K562 (cell line): ENCODE results near the gene MEGF9.

Experiments
- RCOR1 ChIP-seq, 2 experiments: IDR thresholded peaks; 2 replicates each; pipeline ENCODE4 v1.6.1; 2012; ENCODE audit warnings: low read depth in 2 of 2, low read length in 2 of 2, borderline replicate concordance in 1 of 2, improper control_type of control experiment in 1 of 2
- SETDB1 ChIP-seq: IDR thresholded peaks from one replicate; pipeline ENCODE4 v1.6.1; 2012; ENCODE audit warnings: low read length, control low read depth, inconsistent platforms
- TEAD1 ChIP-seq, 2 experiments: fragments of 450-650 bp in 1 of 2; sonication (generic) in 1 of 2; formaldehyde crosslinking; IDR thresholded peaks; 2 replicates each; pipeline versions ENCODE4 v1.4.0 to v1.8.0; 2020 to 2022; ENCODE audit warnings: mild to moderate bottlenecking in 2 of 2, missing genetic modification reagents in 1 of 2
- UBTF ChIP-seq, 2 experiments: IDR thresholded peaks; 2 replicates each; pipeline ENCODE4 v1.6.1; 2012; ENCODE audit warnings: improper control_type of control experiment in 2 of 2, low read depth in 2 of 2, low read length in 2 of 2, borderline replicate concordance in 1 of 2

DNA sequence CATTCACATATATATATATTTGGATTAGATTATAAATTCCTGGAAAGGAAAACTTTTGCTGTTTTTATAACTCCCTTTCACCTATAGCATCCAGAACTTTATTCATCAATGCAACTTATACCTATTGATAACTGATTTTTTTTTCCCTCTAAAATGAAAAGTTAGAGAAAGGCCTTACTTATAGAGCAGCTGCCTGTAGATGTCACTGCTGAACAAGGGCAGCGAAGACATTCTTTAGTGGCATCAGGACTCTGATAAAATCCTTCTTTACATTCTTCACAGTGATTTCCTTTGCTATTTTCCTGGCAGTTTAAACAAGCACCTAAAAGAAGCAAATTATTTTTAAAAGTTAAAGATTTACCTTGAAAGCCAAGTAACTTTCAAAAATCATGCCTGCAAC lies 102.1 kb downstream of the MEGF9 start:
- TF ChIP-seq UBTF (IDR thresholded peaks at IDR 0.05; ENCODE audit: borderline replicate concordance in 1 of 2, low read depth in 2 of 2, low read length in 2 of 2) (no peak), TEAD1 (CRISPR knock-in tag; IDR thresholded peaks at IDR 0.05) (no peak), SETDB1 (no peak), RCOR1 (IDR thresholded peaks at IDR 0.05; ENCODE audit: borderline replicate concordance in 1 of 2, low read depth in 2 of 2, low read length in 2 of 2) (no peak)
